ENCODE results near the gene IL21R. TPM values are rescaled to one million over a fixed set of nuclear protein-coding genes. Genes with fewer than 3 reads are reported as not detected.

Gene IL21R
- total and polyA plus RNA-seq, 5 experiments from 2014 or later: 26.5 to 47.1 (median 29.4) TPM

DNA sequence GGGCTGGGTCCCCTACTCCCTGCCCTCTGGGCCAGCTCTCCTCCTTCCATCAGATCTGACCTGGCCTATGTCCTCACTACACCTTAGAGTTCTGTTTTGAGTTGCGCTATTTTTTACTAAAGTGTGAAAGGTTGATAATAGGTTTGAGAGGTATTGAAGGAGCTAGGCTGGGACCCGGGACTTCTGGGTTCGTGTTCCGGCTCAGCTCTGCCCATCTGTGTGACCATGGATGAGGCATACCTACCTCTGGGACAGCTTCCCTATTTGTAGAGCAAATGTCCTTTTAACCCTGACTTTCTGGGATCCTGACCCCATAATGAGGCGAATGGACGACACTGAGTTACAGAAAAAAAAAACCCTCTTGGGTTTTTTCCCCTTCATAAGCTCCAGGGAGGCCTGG, 36.0 kb downstream of the IL21R start:
- peaks cover 13 to 21% (median 15%) of the 10 kb centered on the region in 4 donors for H3K4me1 Mint-ChIP-seq
- ATAC-seq (no peak), DNase-seq (no peak)
- POLR2A ChIA-PET: interaction anchor here (0.7 to 1.3 kb wide), 6 partner anchors 8 to 26 kb away, joined by 3 to 4 read pairs (median 4); no protein-coding TSS in a partner anchor
- no peak overlapping the region for H3K4me3 Mint-ChIP-seq
- peak overlapping the region in 7 of 10 donors; percentile 33 to 78 (median 65) for H3K27ac Mint-ChIP-seq
- H3K27me3 Mint-ChIP-seq: no peaks in the 10 kb centered on the region
- H3K36me3 Mint-ChIP-seq: peaks cover 6 to 96% (median 33%) of the 10 kb centered on the region in 3 donors
- H3K9me3 Mint-ChIP-seq: no peaks in the 10 kb centered on the region

DNA sequence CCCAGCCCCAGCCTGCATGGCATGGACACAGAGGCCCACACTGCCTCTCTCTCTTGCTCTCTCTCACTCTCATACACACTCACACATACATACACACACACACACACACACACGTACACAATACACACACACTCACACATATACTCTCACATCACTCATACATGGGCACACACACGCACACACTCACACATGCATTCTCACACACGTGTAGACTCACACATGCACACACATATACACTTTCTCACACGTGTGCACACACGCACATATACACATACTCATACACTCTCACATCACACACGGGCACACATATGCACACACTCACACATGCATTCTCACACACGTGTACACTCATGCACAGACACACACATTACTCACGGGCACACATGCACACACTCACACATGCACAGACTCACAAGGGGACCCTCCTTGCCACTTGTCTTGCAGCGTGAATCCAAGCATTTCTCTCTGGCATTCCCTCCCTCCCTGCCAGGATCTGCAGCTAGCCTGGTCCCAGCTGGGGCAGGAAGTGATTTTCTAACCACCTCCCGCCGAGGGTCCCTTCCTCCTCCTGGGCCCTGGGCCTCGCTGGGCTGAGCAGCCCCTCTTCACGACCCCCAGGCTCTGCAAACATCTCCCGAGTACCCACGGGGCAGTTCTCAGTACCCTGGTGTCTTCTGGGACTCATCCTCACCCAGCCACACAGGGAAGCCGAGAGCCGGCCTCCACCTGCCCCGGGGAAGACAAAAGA, 37.5 kb downstream of the IL21R start:
- POLR2A ChIA-PET: no interaction called here
- Mint-ChIP-seq H3K27me3 (no peaks in the 10 kb centered on the region), H3K4me1 (peaks cover 8 to 20% (median 12%) of the 10 kb centered on the region in 4 donors), H3K9me3 (peaks cover 0 to 2% (median 0%) of the 10 kb centered on the region in 9 donors), H3K4me3 (no peak overlapping the region), H3K36me3 (peaks cover 6 to 96% (median 43%) of the 10 kb centered on the region in 3 donors), H3K27ac (peak overlapping the region in 9 of 10 donors; percentile 1 to 80 (median 60))
- DNase-seq (no peak), ATAC-seq (no peak)

DNA sequence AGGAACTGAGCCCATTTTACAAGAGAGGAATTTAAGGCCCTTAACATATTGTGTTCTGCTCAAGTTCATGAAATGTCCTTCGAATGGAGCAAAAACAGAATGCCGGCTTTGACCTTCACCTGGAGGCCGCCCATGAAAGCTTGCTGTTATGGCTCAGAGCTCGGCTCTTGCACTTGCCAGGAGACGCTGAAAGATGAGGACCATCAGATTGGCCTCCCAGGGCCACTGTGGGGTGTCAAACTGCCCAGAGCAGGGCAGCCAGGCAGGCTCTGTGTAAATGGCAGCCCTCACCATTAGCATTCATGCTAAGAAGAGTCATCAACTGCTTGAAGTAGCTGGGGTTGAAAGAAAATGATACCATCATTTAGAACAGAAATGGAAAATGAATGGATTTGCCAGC, 39.3 kb downstream of the IL21R start:
- Mint-ChIP-seq H3K4me1 (peaks cover 15 to 31% (median 21%) of the 10 kb centered on the region in 4 donors), H3K27me3 (no peaks in the 10 kb centered on the region), H3K9me3 (peaks cover 0 to 2% (median 0%) of the 10 kb centered on the region in 9 donors), H3K27ac (peak overlapping the region in 8 of 10 donors; percentile 32 to 65 (median 52)), H3K36me3 (peaks cover 6 to 94% (median 55%) of the 10 kb centered on the region in 3 donors), H3K4me3 (no peak overlapping the region)
- DNase-seq (no peak), ATAC-seq (no peak)
- POLR2A ChIA-PET: interaction anchor here (1.2 to 1.3 kb wide), 2 partner anchors 9 to 39 kb away, joined by 3 to 5 read pairs; partner anchors contain the start of gene IL21R

DNA sequence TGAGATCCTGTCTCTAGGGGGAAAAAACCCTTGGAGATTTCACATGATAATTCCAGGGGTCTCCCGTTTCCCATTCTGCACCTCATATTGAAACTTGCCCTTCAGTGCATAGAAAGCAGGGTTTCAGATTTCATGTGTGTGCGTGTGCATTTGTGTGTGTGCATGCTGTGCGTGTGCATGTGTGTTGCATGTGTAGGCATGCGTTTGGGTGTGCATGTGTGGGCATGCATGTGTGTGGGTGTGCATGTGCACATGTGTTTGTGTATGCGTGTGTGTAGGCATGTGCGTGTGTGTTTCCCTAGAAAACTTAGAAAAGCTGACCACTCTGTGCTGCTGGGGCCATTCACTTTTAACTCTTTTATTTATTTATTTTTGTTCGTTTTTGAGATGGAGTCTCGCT, 40.0 kb downstream of the IL21R start:
- no peaks in the 10 kb centered on the region for H3K27me3 Mint-ChIP-seq
- H3K36me3 Mint-ChIP-seq: peaks cover 6 to 94% (median 60%) of the 10 kb centered on the region in 3 donors
- POLR2A ChIA-PET: interaction anchor here (0.9 to 1.3 kb wide), 3 partner anchors 9 to 40 kb away, joined by 3 to 5 read pairs (median 3); partner anchors contain the start of gene IL21R
- no peak for ATAC-seq
- H3K9me3 Mint-ChIP-seq: peaks cover 0 to 2% (median 0%) of the 10 kb centered on the region in 9 donors
- no peak overlapping the region for H3K4me3 Mint-ChIP-seq
- H3K4me1 Mint-ChIP-seq: peaks cover 19 to 36% (median 28%) of the 10 kb centered on the region in 4 donors
- peak overlapping the region in 4 of 10 donors; percentile 32 to 82 (median 63) for H3K27ac Mint-ChIP-seq
- DNase-seq: no peak

DNA sequence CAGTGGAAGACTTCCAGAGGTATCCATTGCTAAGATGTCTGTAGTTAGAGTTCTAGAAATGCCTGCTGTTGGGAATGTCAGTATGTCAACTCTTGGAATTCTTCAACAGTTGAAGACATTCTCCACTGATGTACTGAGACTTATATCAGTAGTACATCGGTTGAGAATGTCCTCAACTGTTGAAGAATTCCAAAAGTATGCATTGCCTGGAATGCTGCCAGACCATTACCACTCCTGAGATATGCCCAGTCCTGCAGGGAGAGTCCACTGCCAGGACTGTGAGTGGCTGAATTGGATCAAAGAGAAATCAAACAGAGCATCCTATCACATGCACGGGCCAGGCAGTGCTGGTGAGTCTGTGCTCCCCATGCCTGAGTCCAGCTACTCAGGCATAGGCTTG, 42.0 kb downstream of the IL21R start:
- Mint-ChIP-seq H3K27me3 (no peaks in the 10 kb centered on the region), H3K36me3 (peaks cover 10 to 85% (median 64%) of the 10 kb centered on the region in 3 donors), H3K4me3 (no peak overlapping the region), H3K9me3 (peaks cover 0 to 2% (median 0%) of the 10 kb centered on the region in 9 donors), H3K4me1 (peaks cover 28 to 55% (median 47%) of the 10 kb centered on the region in 4 donors), H3K27ac (peak overlapping the region in 8 of 10 donors; percentile 9 to 98 (median 42))
- POLR2A ChIA-PET: interaction anchor here (0.7 to 12.8 kb wide), 5 partner anchors 8 to 284 kb away, joined by 3 to 167 read pairs (median 3); partner anchors contain the start of gene IL21R
- DNase-seq (no peak), ATAC-seq (no peak)

DNA sequence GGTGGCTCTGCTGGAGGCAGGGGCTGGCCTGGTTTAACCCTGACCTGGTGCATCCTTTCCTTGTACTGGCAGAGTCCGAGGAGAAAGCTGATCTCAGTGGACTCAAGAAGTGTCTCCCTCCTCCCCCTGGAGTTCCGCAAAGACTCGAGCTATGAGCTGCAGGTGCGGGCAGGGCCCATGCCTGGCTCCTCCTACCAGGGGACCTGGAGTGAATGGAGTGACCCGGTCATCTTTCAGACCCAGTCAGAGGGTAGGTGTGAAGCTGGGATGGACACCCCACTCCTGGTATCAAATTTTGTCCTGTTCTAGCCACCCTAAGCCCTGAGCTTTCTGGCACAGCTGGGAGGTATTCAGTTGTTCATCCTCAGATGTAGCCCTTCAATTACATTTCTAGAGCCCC, 42.5 kb downstream of the IL21R start:
- POLR2A ChIA-PET: interaction anchor here (0.7 to 12.8 kb wide), 6 partner anchors 8 to 78 kb away, joined by 3 to 167 read pairs (median 4); partner anchors contain the start of gene IL21R
- H3K4me1 Mint-ChIP-seq: peaks cover 28 to 56% (median 47%) of the 10 kb centered on the region in 4 donors
- peaks cover 6 to 81% (median 60%) of the 10 kb centered on the region in 3 donors for H3K36me3 Mint-ChIP-seq
- no peak for DNase-seq
- peaks cover 0 to 2% (median 0%) of the 10 kb centered on the region in 9 donors for H3K9me3 Mint-ChIP-seq
- no peak for ATAC-seq
- H3K4me3 Mint-ChIP-seq: no peak overlapping the region
- peak overlapping the region in 7 of 10 donors; percentile 33 to 98 (median 81) for H3K27ac Mint-ChIP-seq
- no peaks in the 10 kb centered on the region for H3K27me3 Mint-ChIP-seq

DNA sequence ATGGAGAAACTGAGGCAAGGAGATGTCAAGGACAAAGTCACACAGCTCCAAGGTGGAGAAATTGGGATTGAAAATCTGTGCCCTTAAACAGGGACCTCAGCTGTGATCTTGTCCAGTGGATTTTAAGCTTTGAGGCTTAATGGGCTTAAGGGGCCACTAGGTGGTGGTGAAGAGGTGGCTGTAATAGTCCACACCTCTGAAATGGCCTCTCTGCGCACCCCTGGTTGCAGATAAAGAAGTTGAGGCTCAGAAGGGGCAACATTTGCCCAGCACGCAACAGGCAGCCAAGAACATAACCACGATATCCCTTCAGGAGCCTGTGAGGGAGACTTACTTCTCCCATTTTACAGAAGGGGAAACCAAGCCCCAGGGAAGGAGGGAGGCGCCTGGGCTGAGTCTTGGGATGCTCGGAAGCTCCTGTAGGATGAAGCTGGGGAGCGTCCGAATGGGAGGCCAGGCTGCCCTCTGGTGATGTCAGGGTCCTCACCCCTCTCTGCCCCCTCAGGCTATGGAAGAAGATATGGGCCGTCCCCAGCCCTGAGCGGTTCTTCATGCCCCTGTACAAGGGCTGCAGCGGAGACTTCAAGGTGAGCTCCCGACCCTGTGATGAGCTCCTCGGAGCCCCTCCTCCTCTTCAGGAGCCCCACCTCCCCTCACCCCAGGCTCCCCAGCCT, 43.7 kb downstream of the IL21R start:
- Mint-ChIP-seq H3K4me3 (peak overlapping the region in 7 of 10 donors; percentile 67 to 88 (median 82)), H3K27me3 (no peaks in the 10 kb centered on the region), H3K27ac (peak overlapping the region; percentile 29 to 99 (median 98)), H3K4me1 (peaks cover 36 to 67% (median 57%) of the 10 kb centered on the region in 4 donors), H3K36me3 (peaks cover 5 to 74% (median 58%) of the 10 kb centered on the region in 3 donors), H3K9me3 (peaks cover 0 to 2% (median 0%) of the 10 kb centered on the region in 9 donors)
- no peak for DNase-seq
- ATAC-seq: no peak
- POLR2A ChIA-PET: interaction anchor here (0.6 to 12.8 kb wide), 7 partner anchors 8 to 215 kb away, joined by 3 to 167 read pairs (median 6); partner anchors contain the start of gene IL21R

DNA sequence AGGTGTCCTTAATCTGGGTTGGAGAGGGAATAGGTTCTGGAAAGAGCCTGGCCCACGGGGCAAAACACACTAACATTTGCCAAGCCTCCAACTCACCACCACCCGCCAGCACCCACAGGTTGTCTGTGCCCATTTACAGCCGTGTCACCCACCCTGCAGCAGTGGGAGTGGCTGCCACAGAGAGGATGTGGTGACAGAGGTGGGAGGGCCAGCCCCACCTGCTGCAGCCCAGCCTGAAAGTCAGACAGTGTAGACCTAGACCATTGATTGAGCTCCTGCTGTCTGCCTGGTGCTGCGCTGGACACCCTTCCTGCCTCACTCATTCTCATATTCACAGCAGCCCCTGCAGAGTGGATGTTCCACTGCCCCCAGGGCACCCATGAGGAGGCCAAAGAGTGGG, 44.7 kb downstream of the IL21R start:
- Mint-ChIP-seq H3K4me3 (peak overlapping the region; percentile 29 to 88 (median 76)), H3K9me3 (peaks cover 0 to 2% (median 0%) of the 10 kb centered on the region in 9 donors), H3K27ac (peak overlapping the region; percentile 91 to 99 (median 98)), H3K36me3 (peaks cover 5 to 63% (median 53%) of the 10 kb centered on the region in 3 donors), H3K27me3 (no peaks in the 10 kb centered on the region), H3K4me1 (peaks cover 44 to 75% (median 67%) of the 10 kb centered on the region in 4 donors)
- POLR2A ChIA-PET: interaction anchor here (0.5 to 12.8 kb wide), 23 partner anchors 8 to 277 kb away, joined by 3 to 167 read pairs (median 5); partner anchors contain the start of genes IL21R and KDM8
- peak; percentile 86 to 87 for ATAC-seq
- peak; percentile 59 to 92 (median 86) for DNase-seq

DNA sequence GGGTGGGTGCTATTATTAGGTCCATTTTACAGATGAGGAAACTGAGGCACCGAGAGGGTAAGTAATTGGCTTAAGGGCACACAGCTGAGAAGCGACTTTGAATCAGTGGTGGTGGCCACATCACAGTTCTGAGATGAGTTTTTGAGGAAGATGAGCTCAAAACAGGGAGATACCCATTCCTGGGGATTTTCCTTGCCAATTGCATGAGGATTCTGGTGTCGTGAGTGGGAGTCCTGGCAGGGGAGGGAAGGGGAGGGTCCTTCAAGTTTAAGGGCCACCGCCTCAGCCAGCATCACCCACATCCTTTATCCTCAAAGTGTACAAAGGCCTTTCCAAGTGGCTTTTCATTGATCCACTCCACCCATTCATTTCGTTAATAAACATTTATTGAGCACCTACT, 45.3 kb downstream of the IL21R start:
- peaks cover 48 to 81% (median 73%) of the 10 kb centered on the region in 4 donors for H3K4me1 Mint-ChIP-seq
- POLR2A ChIA-PET: interaction anchor here (0.5 to 12.8 kb wide), 22 partner anchors 8 to 277 kb away, joined by 3 to 167 read pairs (median 5); partner anchors contain the start of genes IL21R and KDM8
- peaks cover 5 to 58% (median 50%) of the 10 kb centered on the region in 3 donors for H3K36me3 Mint-ChIP-seq
- H3K9me3 Mint-ChIP-seq: peaks cover 0 to 2% (median 0%) of the 10 kb centered on the region in 9 donors
- peak overlapping the region; percentile 91 to 99 (median 98) for H3K27ac Mint-ChIP-seq
- DNase-seq (no peak), ATAC-seq (no peak)
- H3K4me3 Mint-ChIP-seq: peak overlapping the region; percentile 29 to 88 (median 76)
- H3K27me3 Mint-ChIP-seq: no peaks in the 10 kb centered on the region

DNA sequence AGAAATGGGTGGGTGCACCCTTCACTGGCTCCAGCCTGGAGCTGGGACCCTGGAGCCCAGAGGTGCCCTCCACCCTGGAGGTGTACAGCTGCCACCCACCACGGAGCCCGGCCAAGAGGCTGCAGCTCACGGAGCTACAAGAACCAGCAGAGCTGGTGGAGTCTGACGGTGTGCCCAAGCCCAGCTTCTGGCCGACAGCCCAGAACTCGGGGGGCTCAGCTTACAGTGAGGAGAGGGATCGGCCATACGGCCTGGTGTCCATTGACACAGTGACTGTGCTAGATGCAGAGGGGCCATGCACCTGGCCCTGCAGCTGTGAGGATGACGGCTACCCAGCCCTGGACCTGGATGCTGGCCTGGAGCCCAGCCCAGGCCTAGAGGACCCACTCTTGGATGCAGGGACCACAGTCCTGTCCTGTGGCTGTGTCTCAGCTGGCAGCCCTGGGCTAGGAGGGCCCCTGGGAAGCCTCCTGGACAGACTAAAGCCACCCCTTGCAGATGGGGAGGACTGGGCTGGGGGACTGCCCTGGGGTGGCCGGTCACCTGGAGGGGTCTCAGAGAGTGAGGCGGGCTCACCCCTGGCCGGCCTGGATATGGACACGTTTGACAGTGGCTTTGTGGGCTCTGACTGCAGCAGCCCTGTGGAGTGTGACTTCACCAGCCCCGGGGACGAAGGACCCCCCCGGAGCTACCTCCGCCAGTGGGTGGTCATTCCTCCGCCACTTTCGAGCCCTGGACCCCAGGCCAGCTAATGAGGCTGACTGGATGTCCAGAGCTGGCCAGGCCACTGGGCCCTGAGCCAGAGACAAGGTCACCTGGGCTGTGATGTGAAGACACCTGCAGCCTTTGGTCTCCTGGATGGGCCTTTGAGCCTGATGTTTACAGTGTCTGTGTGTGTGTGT, 46.8 kb downstream of the IL21R start:
- no peak for ATAC-seq
- DNase-seq: peak in 1 of 10 donors; percentile 24
- Mint-ChIP-seq H3K4me3 (peak overlapping the region in 9 of 10 donors; percentile 19 to 86 (median 73)), H3K36me3 (peaks cover 5 to 43% (median 37%) of the 10 kb centered on the region in 3 donors), H3K27me3 (no peaks in the 10 kb centered on the region), H3K27ac (peak overlapping the region; percentile 91 to 99 (median 96)), H3K4me1 (peaks cover 47 to 94% (median 84%) of the 10 kb centered on the region in 4 donors), H3K9me3 (peaks cover 0 to 2% (median 0%) of the 10 kb centered on the region in 9 donors)
- POLR2A ChIA-PET: interaction anchor here (0.7 to 12.8 kb wide), 15 partner anchors 11 to 699 kb away, joined by 3 to 167 read pairs (median 3); partner anchors contain the start of gene IL21R

Measured in naive thymus-derived CD8-positive, alpha-beta T cell (primary cell).